Fibroblast of lung (primary cell): ENCODE data around the gene TATDN2. TPM values are rescaled to one million over a fixed set of nuclear protein-coding genes. Genes with fewer than 3 reads are reported as not detected.

Source experiments
- DNase-seq, 2 donors: peaks; one replicate each; pipeline versions ENCODE4 v3.0.0 to v3.0.0-alpha.2; 2010; ENCODE audit warnings: low read depth in 2 of 2
- H2AFZ ChIP-seq: 2 replicates; pipeline ENCODE4 v1.5.1; 2012; ENCODE audit warnings: low read length, control low read depth, inconsistent platforms
- H3K27ac ChIP-seq: 2 replicates; pipeline ENCODE4 v1.5.1; 2011; ENCODE audit warnings: low read length, control low read depth; ENCODE audit not compliant: insufficient read depth
- H3K27me3 ChIP-seq: 2 replicates; pipeline ENCODE4 v1.5.1; 2011; ENCODE audit warnings: mild to moderate bottlenecking, low read length; ENCODE audit not compliant: control insufficient read depth, insufficient read depth
- H3K36me3 ChIP-seq: 2 replicates; pipeline ENCODE4 v1.5.1; 2011; ENCODE audit warnings: low read length; ENCODE audit not compliant: control insufficient read depth, insufficient read depth
- H3K4me1 ChIP-seq: 2 replicates; pipeline ENCODE4 v1.5.1; 2011; ENCODE audit warnings: low read length; ENCODE audit not compliant: control insufficient read depth, insufficient read depth; ENCODE audit errors: extremely low read depth
- H3K4me2 ChIP-seq: 2 replicates; pipeline ENCODE4 v1.5.1; 2011; ENCODE audit warnings: low read length, control low read depth; ENCODE audit not compliant: insufficient read depth; ENCODE audit errors: extremely low read depth
- H3K4me3 ChIP-seq, 4 experiments: fragments of 200-600 bp in 1 of 4; sonication (generic) in 1 of 4; replicated peaks in 1 of 4; 2 replicates each; pipeline ENCODE4 v1.5.1; 2011 to 2016; ENCODE audit warnings: low read length in 4 of 4, low read depth in 3 of 4, mild to moderate bottlenecking in 3 of 4, control low read depth in 2 of 4, inconsistent platforms in 1 of 4, mixed read lengths in 1 of 4; ENCODE audit not compliant: insufficient read depth in 1 of 4; ENCODE audit errors: control extremely low read depth in 1 of 4
- H3K79me2 ChIP-seq: 2 replicates; pipeline ENCODE4 v1.5.1; 2012; ENCODE audit warnings: mild to moderate bottlenecking, low read length, inconsistent platforms; ENCODE audit not compliant: control insufficient read depth, insufficient read depth
- H3K9ac ChIP-seq: 2 replicates; pipeline ENCODE4 v1.5.1; 2011; ENCODE audit warnings: mild to moderate bottlenecking, low read length, control low read depth; ENCODE audit not compliant: insufficient read depth
- H3K9me3 ChIP-seq: 2 replicates; pipeline ENCODE4 v1.5.1; 2012; ENCODE audit warnings: low read depth, low read length; ENCODE audit not compliant: control insufficient read depth, insufficient read depth
- H4K20me1 ChIP-seq: 2 replicates; pipeline ENCODE4 v1.5.1; 2011; ENCODE audit warnings: low read length; ENCODE audit not compliant: control insufficient read depth, insufficient read depth; ENCODE audit errors: extremely low read depth
- CTCF ChIP-seq, 2 donors: IDR thresholded peaks in 1 of 2; conservative IDR thresholded peaks in 1 of 2; 1 replicate in 1 of 2; 2 replicates in 1 of 2; pipeline ENCODE4 v1.5.1; 2011 to 2012; ENCODE audit warnings: low read length in 2 of 2, control low read depth in 1 of 2, inconsistent platforms in 1 of 2, low read depth in 1 of 2, mild to moderate bottlenecking in 1 of 2
- EZH2 ChIP-seq: IDR thresholded peaks from 2 replicates; pipeline ENCODE4 v1.5.1; 2012; ENCODE audit warnings: low read length, control low read depth, mild to moderate bottlenecking; ENCODE audit errors: missing control alignments
- polyA plus RNA-seq, 2 donors: library from polyadenylated mRNA; depleted of rRNA in 1 of 2; stranded (reverse) in 1 of 2; unstranded in 1 of 2; fragments of >200 nt; gene quantifications; 2 replicates each; pipeline ENCODE4 v1.2.1, GENCODE V29; 2011 to 2012; ENCODE audit warnings: missing spikeins in 1 of 2
- total RNA-seq: library from RNA; depleted of rRNA; stranded (reverse); fragments of >200 nt; gene quantifications from 2 replicates; pipeline ENCODE4 v1.2.1, GENCODE V29; 2014

Gene TATDN2
- total and polyA plus RNA-seq, 2 donors (not counting 1 experiment from before 2014, with no cell fraction given), result 12.4 to 16.5 TPM

GRCh38 chr3:10272977-10273376 lies 24.7 kb downstream of the TATDN2 start:
- no peak overlapping the region for H3K9ac ChIP-seq

GRCh38 chr3:10273702-10274305 lies 25.5 kb downstream of the TATDN2 start:
- TF ChIP-seq EZH2, result no peak
- no peak for TF ChIP-seq CTCF (conservative IDR thresholded peaks at IDR 0.05 in 1 of 2, IDR thresholded peaks at IDR 0.05 in 1 of 2; ENCODE audit: low read depth in 1 of 2, low read length in 2 of 2)
- Histone ChIP-seq H3K9me3 (no peaks in the 10 kb centered on the region), H3K4me1 (no peaks in the 10 kb centered on the region), H3K9ac (no peak overlapping the region), H3K4me2 (no peak overlapping the region), H3K27ac (no peak overlapping the region), H3K79me2 (peaks cover 13% of the 10 kb centered on the region), H3K4me3 (no peak overlapping the region), H3K27me3 (no peaks in the 10 kb centered on the region), H2AFZ (no peak overlapping the region), H4K20me1 (no peaks in the 10 kb centered on the region), H3K36me3 (peaks cover 7% of the 10 kb centered on the region)
- DNase-seq, result peak; percentile 36 to 50

More at GRCh38 chr3:10272977-10273376, 24.7 kb downstream of the TATDN2 start:
- no peak overlapping the region for H3K4me3 ChIP-seq
- H3K79me2 ChIP-seq, result peaks cover 14% of the 10 kb centered on the region
- no peak for DNase-seq
- no peaks in the 10 kb centered on the region for H4K20me1 ChIP-seq
- H3K4me2 ChIP-seq, result no peak overlapping the region
- no peaks in the 10 kb centered on the region for H3K4me1 ChIP-seq
- H3K36me3 ChIP-seq, result peaks cover 5% of the 10 kb centered on the region
- no peak overlapping the region for H3K27ac ChIP-seq
- H3K9me3 ChIP-seq, result no peaks in the 10 kb centered on the region
- H3K27me3 ChIP-seq, result no peaks in the 10 kb centered on the region
- H2AFZ ChIP-seq, result no peak overlapping the region
- no peak for TF ChIP-seq EZH2
- TF ChIP-seq CTCF (conservative IDR thresholded peaks at IDR 0.05 in 1 of 2, IDR thresholded peaks at IDR 0.05 in 1 of 2; ENCODE audit: low read depth in 1 of 2, low read length in 2 of 2), result no peak

- Histone ChIP-seq H2AFZ (no peak overlapping the region), H3K4me1 (no peaks in the 10 kb centered on the region), H4K20me1 (no peaks in the 10 kb centered on the region), H3K9me3 (no peaks in the 10 kb centered on the region), H3K27me3 (no peaks in the 10 kb centered on the region), H3K4me3 (no peak overlapping the region), H3K27ac (no peak overlapping the region), H3K4me2 (no peak overlapping the region), H3K79me2 (peaks cover 10% of the 10 kb centered on the region), H3K36me3 (peaks cover 5% of the 10 kb centered on the region), H3K9ac (no peak overlapping the region)
- TF ChIP-seq EZH2, result no peak
- no peak for TF ChIP-seq CTCF (conservative IDR thresholded peaks at IDR 0.05 in 1 of 2, IDR thresholded peaks at IDR 0.05 in 1 of 2; ENCODE audit: low read depth in 1 of 2, low read length in 2 of 2)
- no peak for DNase-seq
Observed at GRCh38 chr3:10274601-10275000, 26.3 kb downstream of the TATDN2 start.
